MM.1S (cell line): ENCODE results near the gene ZNF804B.

Experiments
- CTCF ChIP-seq: fragments of 300-600 bp; sonication (generic); IDR thresholded peaks from 2 replicates; pipeline ENCODE4 v1.5.1; 2016; ENCODE audit warnings: antibody characterized with exemption, low read length, mixed read lengths
- EZH2 ChIP-seq: fragments of 300-600 bp; sonication (generic); optimal IDR thresholded peaks from 2 replicates; pipeline ENCODE3; 2017; ENCODE audit warnings: low read depth, mild to moderate bottlenecking, antibody characterized with exemption, low read length, mixed read lengths
- EZH2phosphoT487 ChIP-seq: fragments of 300-600 bp; sonication (generic); IDR thresholded peaks from 2 replicates; pipeline ENCODE4 v1.6.1; 2018; ENCODE audit warnings: antibody characterized with exemption, low read length

DNA sequence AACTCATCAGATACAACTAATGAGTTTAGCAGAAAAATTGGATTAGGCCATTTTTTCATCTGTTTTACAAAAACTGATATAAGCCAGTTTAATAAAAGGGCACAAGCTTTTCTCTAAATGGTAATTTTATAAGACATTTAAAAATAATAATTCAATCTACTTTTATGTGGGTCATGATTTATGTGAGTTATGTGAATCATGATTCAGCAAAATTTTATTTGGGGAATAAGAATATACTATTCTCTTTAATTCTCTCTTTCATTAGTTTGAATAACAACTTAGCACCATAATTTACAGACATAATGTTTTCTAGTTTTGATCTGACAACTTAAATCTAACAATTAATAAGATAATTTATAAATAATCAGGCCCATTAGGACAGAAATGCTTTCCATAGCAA is 99.8 kb downstream of the ZNF804B start:
- TF ChIP-seq CTCF (no peak), EZH2 (no peak), EZH2phosphoT487 (no peak)
